HG02943 (cell line): Measurements from ENCODE around the gene CNPY1.

Experiments
- ATAC-seq: cut with Tn5 transposase; IDR thresholded peaks from one replicate; pipeline ENCODE4 v1.9.1; 2021; ENCODE audit warnings: mild to moderate bottlenecking, low read depth, moderate library complexity; ENCODE audit not compliant: unreplicated experiment

Gene CNPY1

GRCh38 chr7:155469311-155470185, 76.8 kb downstream of the CNPY1 start:
- ATAC-seq, result no peak

- no peak for ATAC-seq
Observed at GRCh38 chr7:155468785-155469148, 77.6 kb downstream of the CNPY1 start.

GRCh38 chr7:155467846-155468784, 78.2 kb downstream of the CNPY1 start:
- ATAC-seq, result no peak

GRCh38 chr7:155466814-155467733, 79.3 kb downstream of the CNPY1 start:
- peak; percentile 61 for ATAC-seq

- no peak for ATAC-seq
Observed at GRCh38 chr7:155466142-155466813, 80.1 kb downstream of the CNPY1 start.

GRCh38 chr7:155465761-155466141, 80.6 kb downstream of the CNPY1 start:
- no peak for ATAC-seq

- ATAC-seq, result no peak
Observed at GRCh38 chr7:155464948-155465739, 81.2 kb downstream of the CNPY1 start.

- ATAC-seq, result no peak
Observed at GRCh38 chr7:155464183-155464582, 82.2 kb downstream of the CNPY1 start.

GRCh38 chr7:155463114-155463811, 83.1 kb downstream of the CNPY1 start:
- ATAC-seq, result no peak

GRCh38 chr7:155462163-155462735, 84.1 kb downstream of the CNPY1 start:
- ATAC-seq, result no peak

GRCh38 chr7:155461631-155462030, 84.7 kb downstream of the CNPY1 start:
- no peak for ATAC-seq

GRCh38 chr7:155460926-155461613, 85.3 kb downstream of the CNPY1 start:
- ATAC-seq, result no peak

- no peak for ATAC-seq
Observed at GRCh38 chr7:155459700-155460461, 86.5 kb downstream of the CNPY1 start.

GRCh38 chr7:155458878-155459699, 87.3 kb downstream of the CNPY1 start:
- no peak for ATAC-seq

- no peak for ATAC-seq
Observed at GRCh38 chr7:155458111-155458877, 88.1 kb downstream of the CNPY1 start, which contains the start of gene EN2. Gene EN2 (plus strand): TSS chr7:155458129. CDS start chr7:155458378, 249 bp downstream.
